GM18519 (cell line): ENCODE data around the gene DYNLRB1.
"Not testable (repeated sequence)": the region's sequence is repeated elsewhere in the genome, so short reads cannot be mapped to it uniquely, and the experiment has no call there.

Experiments
- ATAC-seq: cut with Tn5 transposase; IDR thresholded peaks from one replicate; pipeline ENCODE4 v1.9.1; 2021; ENCODE audit warnings: mild to moderate bottlenecking, moderate library complexity; ENCODE audit not compliant: unreplicated experiment, low FRiP score

Gene DYNLRB1

DNA sequence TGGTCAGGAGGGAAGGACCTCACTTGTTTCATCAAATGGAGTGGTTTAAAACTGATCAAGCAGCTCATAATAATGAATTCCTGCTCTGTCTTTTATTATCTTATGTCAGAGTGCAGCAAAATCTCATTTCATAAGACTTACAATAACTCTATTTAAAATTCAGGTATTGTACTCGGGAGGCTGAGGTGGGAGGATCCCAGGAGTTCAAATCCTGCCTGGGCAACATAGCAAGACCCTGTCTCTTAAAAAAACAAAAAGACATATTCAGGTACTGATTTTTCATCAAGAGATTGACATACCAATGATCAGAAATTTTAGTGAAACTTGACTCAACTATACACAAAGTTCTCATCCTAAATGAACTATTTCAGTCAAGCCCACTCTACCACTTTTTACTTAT is 5.6 kb upstream of the DYNLRB1 start:
- no peak for ATAC-seq

- ATAC-seq, result no peak
These were observed 4.3 kb upstream of the DYNLRB1 start for GRCh38 chr20:34511891-34512265.

DNA sequence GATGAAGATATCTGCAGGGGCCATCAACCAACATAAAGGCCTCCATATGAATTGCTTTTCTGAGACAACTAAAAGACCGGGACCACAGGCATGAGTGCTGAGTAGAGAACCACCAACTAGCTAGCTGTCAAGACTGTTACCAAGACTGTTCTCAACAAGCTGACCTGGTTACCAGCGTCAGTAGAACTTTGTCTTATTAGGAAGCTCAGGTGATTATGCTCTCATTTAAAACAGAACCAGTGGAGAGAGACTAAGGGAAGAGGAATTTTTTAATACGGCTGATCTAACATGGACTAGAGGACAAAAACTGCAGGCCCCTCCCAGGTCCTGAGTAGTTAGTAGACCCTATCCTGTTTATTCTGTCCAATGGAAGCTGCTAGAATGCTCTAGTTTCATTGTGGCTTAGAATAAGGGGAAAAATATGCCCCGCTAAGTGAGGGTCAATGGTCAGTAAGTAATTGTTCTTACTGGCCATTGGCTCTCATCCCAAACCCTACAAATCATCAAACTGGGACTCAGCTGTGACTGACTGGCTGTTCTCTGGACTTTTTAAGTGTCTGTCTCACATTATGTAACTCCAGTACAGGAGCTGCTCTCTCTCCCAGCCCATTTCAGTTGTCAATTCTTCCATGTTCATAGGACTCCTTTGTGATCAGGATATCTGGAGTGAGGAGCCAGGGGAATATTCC is 3.8 kb upstream of the DYNLRB1 start:
- no peak for ATAC-seq

DNA sequence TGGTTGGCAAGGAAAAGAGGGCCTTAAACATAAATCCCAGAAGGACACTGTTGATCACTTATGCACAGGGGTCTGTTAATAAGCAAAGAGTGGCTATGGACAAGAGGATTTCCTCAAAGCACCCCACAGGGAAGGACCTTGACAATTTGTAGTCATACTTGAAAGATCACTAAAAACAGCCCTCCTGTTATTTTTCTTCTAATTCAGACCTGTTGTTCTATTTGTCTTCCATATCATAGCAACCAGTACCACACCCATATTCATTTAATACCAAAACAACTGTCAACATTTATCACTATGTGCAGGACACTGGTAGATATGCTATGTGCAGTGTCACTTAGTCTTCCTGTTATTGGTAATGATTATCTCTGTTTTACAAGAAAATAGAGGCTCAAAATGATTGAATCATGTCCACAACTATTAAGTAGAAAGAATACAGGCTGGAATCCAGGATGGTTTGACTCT is 3.2 kb upstream of the DYNLRB1 start:
- ATAC-seq, result no peak

DNA sequence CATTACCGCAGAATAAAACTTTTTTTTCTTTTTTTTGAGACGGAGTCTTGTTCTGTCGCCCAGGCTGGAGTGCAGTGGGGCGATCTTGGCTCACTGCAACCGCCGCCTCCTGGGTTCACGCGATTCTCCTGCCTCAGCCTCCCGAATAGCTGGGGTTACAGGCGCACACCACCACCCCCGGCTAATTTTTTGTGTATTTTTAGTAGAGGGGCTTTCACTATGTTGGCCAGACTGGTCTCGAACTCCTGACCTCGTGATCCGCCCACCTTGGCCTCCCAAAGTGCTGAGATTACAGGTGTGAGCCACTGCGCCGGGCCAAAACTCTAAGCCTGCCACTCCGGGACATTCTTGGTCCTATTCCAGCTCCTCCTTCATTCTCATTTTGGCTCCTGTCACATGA is 2.2 kb upstream of the DYNLRB1 start:
- not testable (repeated sequence) for ATAC-seq

GRCh38 chr20:34514897-34515483 is 1.2 kb upstream of the DYNLRB1 start:
- no peak for ATAC-seq

- no peak for ATAC-seq
These were observed 557 bp upstream of the DYNLRB1 start for GRCh38 chr20:34515484-34516246.

DNA sequence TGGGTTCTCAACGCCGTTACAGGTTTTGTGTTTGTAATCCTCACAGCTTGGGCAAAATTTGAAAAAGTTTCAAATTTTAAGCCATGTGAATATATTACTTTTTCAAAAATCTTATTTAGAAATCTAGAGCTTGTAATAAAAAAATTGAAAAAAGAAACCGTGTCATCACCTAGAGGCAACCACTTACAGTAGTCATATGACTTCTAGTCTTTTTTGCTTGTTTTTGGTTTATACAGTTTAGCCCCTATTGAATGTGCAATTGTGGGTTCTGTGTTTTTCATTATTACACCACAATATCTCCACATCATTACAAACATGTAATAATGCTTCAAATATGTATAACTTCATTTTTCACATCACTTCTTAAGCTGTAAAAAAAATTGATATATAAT is 888 bp downstream of the DYNLRB1 start:
- ATAC-seq, result no peak

DNA sequence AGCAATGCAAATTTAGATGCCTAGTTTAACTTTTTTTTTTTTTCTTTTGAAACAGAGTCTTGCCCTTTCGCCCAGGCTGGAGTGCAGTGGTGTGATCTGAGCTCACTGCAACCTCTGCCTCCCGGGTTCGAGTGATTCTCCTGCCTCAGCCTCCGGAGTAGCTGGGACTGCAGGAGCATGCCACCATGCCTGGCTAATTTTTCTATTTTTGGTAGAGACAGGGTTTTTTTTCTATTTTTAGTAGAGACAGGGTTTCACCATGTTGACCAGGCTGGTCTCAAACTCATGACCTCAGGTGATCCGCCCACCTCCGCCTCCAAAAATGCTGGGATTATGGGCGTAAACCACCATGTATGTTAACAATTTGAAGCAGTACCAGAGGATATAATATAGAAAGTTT is 2.6 kb downstream of the DYNLRB1 start:
- ATAC-seq, result not testable (repeated sequence)

DNA sequence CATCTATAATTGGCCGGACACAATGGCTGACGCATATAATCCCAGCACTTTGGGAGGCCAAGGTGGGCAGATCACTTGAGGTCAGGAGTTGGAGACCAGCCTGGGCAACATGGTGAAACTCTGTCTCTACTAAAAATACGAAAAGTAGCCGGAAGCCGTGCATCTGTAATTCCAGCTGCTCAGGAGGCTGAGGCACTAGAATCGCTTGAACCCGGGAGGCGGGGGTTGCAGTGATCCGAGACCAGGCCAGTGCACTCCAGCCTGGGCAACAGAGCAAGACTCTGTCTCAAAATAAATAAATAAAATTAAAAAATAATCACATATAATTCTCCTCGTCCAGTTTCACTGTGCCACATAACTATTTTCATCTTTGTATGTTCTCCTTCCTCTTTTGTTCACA is 3.6 kb downstream of the DYNLRB1 start:
- not testable (repeated sequence) for ATAC-seq

DNA sequence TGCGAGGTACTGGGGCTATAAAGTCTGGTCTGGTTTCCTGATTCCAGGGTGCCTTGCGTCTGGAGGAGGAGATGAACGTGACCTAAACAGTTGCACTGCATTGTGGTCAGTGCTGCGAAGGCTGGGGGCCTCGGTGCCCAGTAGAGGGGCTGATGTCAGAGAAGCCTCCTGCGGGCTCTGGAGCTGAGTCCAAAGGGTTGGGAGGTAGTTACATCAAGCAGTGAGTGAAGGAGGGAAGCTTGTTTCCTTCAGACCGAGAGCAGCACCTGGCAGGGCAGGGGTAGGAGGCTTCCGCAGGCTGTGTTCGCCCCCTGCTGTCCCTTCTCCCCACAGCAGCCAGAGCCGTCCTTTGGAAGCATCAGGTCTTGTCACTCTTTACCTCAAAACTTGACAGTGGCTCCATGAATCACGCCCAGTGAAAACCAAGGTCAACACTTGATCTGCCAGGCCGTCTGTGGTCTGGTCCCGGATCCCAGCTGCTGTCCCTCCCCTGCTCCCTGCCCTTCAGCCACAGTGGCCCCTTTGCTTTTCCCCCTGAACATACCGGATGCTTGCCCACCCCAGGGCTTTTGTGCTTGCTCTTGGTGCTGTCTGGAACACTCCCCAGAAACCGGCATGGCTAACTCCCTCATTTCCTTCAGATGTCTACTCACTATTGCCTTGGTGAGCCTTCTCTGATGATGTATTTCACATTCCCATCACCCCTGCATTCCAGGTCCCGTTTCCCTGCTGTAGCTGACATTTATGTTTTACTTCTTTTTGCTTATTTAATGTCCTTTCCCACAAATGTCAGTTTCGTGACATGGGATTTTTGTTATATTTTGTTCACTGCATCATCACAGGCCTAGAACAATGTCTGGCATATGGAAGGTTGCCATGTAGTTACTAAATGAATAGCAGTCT is 7.0 kb downstream of the DYNLRB1 start:
- ATAC-seq, result no peak

- ATAC-seq, result no peak
These were observed 8.2 kb downstream of the DYNLRB1 start for GRCh38 chr20:34524426-34524825.

- ATAC-seq, result no peak
These were observed 9.1 kb downstream of the DYNLRB1 start for GRCh38 chr20:34525342-34525708.

DNA sequence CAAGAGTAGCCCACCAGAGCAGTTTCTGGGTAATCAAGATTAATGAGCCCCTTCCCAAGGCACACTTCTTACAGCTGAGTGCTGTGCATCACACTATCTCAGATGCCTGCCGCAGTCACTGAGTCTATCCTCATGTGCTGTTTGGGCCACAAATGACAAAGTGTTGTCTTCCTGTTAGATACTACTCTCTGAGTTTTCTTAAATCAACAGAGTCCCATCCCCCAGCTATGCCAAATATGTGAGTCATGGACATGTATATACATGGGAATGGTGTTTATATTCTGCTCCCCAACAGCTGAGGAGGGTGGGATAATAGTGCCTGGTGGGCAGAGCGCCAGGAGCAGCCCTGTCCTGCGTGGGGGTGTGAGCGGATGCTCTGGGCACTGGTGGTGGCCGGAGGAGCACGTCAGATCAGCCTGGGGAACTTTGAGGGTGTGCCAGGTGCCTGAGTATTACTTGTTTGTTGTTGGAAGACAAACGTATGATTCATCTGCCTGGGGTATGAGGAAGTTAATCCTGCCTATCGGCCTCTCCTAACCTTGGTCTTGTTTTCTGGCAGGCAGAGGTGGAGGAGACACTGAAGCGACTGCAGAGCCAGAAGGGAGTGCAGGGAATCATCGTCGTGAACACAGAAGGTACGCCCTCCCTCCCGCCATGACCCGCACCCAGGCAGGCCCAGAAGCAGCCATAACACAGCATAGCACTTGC is 9.6 kb downstream of the DYNLRB1 start:
- no peak for ATAC-seq

DNA sequence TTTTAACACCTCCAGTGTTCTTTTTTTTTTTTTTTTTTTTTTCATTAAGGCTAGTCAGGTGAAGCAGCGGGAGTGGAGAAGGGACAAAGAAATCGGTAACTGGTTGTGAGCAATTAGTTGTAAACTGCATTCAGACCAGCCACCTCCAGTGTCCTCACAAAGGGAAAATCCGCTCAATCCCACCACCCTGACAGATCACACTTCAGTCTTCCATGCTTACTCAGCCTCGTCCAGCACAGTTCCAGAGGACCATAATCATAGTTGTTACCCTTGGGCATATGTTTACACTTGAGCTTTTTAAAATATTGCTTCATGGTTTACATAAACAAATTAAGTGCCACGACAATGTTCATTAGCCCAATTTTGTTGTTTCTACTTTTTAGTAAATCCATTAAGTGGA is 10.2 kb downstream of the DYNLRB1 start:
- no peak for ATAC-seq

DNA sequence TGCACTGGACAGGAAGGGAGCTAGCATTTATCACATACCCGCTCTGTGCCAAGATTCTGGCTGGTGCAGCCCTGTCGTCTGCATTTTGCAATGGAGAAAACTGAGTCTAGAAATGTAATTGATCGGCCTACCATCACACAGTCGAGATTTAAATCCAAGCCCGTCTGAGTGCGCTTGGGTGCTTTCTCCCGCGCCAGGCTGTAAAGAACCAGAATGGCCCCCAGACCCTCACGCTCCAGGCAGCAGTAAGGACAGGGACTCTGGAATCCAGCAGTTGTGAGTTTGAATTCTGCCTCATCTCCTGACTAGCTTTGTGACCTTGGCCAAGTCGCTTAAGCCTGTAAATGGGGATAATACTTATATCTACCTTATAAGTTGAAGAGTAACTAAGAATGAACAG is 10.8 kb downstream of the DYNLRB1 start:
- no peak for ATAC-seq

DNA sequence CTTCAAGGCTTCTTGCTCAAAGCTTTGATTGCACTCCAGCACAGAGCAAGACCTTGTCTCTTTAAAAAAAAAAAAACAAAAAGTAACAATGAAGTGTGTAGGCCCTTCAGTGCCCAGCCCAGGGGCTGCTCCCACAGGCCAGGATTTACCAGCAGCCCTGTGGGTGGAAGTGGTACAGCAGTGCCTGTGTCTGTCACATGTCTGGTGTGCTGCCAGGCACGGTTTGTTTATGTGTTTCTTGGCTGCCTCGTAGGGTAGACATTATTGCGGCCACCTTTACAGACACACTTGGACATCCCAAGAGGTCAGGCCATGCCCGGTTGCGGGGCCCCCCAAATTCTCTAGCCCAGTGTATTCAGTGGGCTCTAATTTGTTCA is 12.7 kb downstream of the DYNLRB1 start:
- no peak for ATAC-seq

- ATAC-seq, result no peak
These were observed 13.5 kb downstream of the DYNLRB1 start for GRCh38 chr20:34529742-34530141.

DNA sequence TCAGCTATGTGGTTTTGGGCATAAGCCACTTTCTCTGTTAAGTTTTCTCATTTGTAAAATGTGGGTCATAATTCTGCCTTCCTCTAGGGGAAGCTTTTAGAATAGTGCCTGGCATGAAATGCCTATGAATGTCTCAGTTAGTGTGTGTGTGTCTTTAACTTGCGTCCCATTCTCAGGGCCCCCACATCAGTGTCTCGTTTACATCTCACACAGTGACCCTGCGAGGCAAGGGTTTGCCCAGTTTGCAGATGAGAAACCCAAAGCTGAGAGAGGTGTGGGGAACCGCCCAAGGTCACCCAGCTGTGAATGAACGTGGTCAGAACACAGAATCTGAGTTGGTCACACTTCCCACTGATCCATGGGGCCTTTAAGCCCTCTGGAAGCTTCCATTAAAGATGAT is 14.1 kb downstream of the DYNLRB1 start:
- no peak for ATAC-seq

GRCh38 chr20:34531608-34532265 is 15.5 kb downstream of the DYNLRB1 start:
- ATAC-seq, result no peak
